ENCODE data around the gene AUP1. TPM values are rescaled to one million over a fixed set of nuclear protein-coding genes. Genes with fewer than 3 reads are reported as not detected.
A peak's percentile ranks its signal among the peaks of the same experiment; 100 is the strongest.

Gene AUP1
- total RNA-seq, 1 donor from 2014 or later, result 119 TPM

DNA sequence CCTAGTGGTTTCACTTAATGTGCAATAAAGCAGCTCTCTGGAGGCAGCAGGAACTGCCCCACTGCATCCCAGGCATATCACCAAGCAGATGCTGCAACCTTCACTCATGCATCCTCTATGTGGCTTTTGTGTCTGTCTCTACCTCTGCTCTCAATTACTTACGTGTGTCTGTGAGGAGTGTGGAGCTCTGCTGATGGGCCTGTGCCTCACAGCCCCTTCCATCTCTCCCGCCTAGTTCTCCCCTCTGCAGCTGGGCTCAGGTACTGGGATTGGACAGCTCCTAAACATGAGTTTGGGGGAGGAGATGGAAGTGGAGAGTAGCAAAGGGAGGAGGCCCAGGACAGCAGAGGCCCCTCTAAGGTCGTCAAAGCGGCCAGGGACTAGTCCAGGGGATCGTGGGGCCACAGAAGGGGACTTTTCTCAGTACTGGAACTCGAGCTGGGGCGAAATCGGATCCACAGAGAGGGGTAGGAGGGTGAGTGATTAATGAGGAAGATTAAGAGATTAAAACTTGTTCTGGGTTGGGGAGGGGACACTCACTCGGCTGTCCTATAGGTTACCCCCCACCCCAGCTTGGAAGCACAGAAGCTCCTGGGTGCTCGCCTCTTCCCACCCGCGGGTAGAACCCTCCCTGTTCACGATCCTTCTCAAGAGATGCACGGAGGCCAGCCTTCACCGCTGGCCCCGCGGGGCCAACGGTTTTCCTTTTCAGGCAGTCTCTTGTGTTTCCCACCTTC lies 28.0 kb downstream of the AUP1 start:
- Histone ChIP-seq H3K36me3 (peaks cover 14% of the 10 kb centered on the region), H3K4me3 (no peak overlapping the region), H3K27me3 (peaks cover 41% of the 10 kb centered on the region), H3K9me3 (no peaks in the 10 kb centered on the region), H3K27ac (no peak overlapping the region), H3K4me1 (peaks cover 54% of the 10 kb centered on the region)
- no peak for DNase-seq
- TF ChIP-seq, protein P1, sequence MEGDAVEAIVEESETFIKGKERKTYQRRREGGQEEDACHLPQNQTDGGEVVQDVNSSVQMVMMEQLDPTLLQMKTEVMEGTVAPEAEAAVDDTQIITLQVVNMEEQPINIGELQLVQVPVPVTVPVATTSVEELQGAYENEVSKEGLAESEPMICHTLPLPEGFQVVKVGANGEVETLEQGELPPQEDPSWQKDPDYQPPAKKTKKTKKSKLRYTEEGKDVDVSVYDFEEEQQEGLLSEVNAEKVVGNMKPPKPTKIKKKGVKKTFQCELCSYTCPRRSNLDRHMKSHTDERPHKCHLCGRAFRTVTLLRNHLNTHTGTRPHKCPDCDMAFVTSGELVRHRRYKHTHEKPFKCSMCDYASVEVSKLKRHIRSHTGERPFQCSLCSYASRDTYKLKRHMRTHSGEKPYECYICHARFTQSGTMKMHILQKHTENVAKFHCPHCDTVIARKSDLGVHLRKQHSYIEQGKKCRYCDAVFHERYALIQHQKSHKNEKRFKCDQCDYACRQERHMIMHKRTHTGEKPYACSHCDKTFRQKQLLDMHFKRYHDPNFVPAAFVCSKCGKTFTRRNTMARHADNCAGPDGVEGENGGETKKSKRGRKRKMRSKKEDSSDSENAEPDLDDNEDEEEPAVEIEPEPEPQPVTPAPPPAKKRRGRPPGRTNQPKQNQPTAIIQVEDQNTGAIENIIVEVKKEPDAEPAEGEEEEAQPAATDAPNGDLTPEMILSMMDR (IDR thresholded peaks at IDR 0.05), result no peak
- no peak for ATAC-seq
- intact Hi-C loops (cut with DNase I), result no loop called here

DNA sequence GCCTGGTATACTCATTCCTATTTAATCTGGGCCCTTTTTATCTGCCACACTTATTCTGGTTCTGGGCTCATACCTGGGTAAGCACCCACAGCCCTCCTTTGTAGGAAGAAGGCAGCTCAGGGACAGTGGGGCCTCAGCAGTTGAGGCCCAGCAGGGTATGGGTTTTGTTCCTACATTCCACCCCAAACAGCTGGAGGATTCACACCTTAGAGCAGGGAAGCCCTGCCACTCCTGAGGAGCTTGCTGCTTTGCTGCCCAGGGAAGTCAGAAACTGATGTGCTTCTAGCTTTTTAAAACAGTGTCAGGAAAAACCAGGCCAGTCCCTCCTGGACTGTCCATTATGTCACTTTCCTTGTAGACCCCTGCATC lies 28.9 kb downstream of the AUP1 start:
- Histone ChIP-seq H3K27ac (no peak overlapping the region), H3K4me3 (no peak overlapping the region), H3K27me3 (peaks cover 41% of the 10 kb centered on the region), H3K36me3 (peaks cover 9% of the 10 kb centered on the region), H3K4me1 (peaks cover 45% of the 10 kb centered on the region), H3K9me3 (no peaks in the 10 kb centered on the region)
- ATAC-seq (no peak), DNase-seq (no peak)
- intact Hi-C loops (cut with DNase I), result no loop called here
- TF ChIP-seq, protein P1 (IDR thresholded peaks at IDR 0.05), result no peak

DNA sequence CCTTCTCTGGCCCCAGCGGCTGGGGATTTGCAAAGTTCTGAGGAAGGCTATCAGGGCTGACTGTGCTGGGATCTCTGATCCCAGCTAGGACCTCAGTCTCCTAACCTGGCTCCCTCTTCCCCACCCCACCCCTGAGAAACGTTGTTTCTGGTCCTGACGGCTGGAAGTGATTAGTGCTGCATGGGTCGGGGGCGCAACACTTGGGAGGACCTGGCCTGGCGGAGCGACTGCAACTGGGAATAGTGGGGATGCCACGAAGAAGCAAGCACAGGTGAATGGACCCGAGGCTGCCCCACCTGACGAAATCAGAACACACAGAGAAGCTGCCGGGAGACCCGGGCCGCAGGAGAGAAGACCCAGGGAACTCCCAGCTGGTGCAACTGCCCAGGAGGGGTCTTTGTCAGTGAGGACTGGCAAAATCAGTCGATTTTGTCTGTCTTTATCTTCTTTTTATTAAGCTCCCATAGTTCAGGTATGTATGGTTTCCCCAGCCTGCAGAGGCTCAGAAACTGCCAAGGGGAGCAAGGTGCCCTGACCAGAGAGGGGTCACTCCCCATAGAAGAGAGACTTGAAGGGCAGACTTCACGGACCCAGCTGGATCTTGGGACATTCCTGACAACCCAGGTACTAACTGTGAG lies 29.4 kb downstream of the AUP1 start:
- H3K4me1 ChIP-seq, result peaks cover 40% of the 10 kb centered on the region
- no peak for DNase-seq

DNA sequence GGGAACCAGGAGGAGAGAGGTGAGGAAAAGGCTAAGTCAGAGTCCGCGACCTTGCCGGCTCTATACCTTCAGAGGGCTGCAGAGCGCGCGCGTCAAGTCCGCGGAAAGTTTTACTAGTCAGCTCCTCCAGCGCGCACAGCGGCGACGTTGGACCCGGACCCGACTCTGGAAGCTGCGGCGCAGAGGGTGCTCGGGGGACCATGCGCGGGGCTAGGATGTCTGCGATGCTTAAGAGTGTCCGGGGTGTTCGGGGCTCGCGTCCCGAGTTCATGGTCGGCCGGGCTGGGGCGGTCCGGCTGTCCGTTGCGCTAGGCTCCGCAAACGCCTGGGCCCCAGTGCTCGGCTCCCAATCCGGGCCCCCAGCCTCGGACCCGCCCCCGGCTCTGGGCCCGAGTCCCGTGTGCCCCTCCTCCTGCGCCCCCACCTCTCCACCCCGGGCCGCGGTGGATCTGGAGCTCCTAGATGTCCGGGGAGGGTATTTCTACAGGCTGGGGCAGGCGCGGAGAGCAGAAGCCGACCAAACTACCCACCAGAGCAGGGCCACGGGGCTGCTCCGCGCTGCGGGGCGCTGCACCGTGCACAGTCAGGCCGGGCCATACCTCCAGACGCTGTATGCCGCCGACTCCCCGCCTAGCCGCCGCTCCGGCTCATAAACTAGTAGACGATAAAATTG lies 30.1 kb downstream of the AUP1 start, which contains the start of gene LBX2:
Gene LBX2 (minus strand): TSS at position 337 of the 673 bp plus-strand sequence. CDS start 66 bp downstream, at position 271.
- H3K4me3 ChIP-seq, result peak within 1 kb of the TSS; percentile 44
- H3K27ac ChIP-seq, result no peak within 1 kb of the TSS
- H3K9me3 ChIP-seq, result no peaks in the 10 kb centered on the region
- DNase-seq (no peak), ATAC-seq (no peak)
- H3K4me1 ChIP-seq, result peaks cover 39% of the 10 kb centered on the region
- TF ChIP-seq, protein P1 (IDR thresholded peaks at IDR 0.05), result no peak
- H3K36me3 ChIP-seq, result no peaks in the 10 kb centered on the region
- intact Hi-C loops (cut with DNase I), result loop anchor here (10.0 kb wide), 1 partner anchor 85 kb away; no protein-coding TSS in a partner anchor
- H3K27me3 ChIP-seq, result peaks cover 41% of the 10 kb centered on the region

More for the DNA sequence above, 29.4 kb downstream of the AUP1 start:
- intact Hi-C loops (cut with DNase I), result loop anchor here (10.0 kb wide), 1 partner anchor 85 kb away; no protein-coding TSS in a partner anchor
- Histone ChIP-seq H3K27ac (no peak overlapping the region), H3K9me3 (no peaks in the 10 kb centered on the region), H3K4me3 (no peak overlapping the region), H3K36me3 (peaks cover 5% of the 10 kb centered on the region), H3K27me3 (peaks cover 41% of the 10 kb centered on the region)
- no peak for ATAC-seq
- TF ChIP-seq, protein P1 (IDR thresholded peaks at IDR 0.05), result no peak

DNA sequence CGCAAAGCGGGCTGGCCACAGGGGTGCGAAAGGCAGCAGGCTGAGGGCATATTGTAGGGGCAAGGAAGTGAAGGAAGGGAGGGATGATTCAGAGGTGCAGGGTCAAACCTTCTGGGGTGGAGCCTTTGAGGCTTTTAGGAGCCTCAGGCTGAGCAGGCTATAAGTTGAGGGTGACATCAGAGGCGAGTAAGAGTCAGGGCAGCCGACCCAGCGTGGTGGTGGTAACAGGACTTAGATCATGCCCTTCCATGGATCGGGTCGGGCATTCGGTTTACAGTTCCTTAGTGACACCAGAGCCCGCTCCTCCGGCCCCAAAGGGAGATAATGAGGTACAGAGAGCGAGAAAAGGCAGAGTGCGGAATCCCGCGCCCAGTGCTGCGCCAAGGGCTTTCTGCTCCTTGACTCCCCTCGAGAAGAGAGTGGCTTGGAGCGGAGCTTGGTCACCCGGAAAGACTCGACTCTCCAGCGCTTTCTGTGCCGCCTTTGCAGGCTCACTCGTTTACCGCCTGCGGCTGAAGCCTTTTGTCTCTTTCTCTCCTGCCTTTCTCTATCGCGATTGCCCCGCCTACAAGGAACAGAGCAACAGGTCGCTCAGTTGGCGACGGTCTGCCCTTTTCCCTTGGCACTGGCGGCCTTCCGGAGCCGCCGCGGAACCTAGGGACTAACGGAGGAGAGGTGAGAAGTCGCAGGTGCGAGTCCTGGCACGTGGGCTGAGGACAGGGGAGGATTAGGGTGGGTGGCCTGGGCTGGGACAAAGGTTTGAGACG lies 30.8 kb downstream of the AUP1 start:
- TF ChIP-seq, protein P1 (IDR thresholded peaks at IDR 0.05), result no peak
- ATAC-seq (peak; percentile 1), DNase-seq (no peak)
- Histone ChIP-seq H3K9me3 (no peaks in the 10 kb centered on the region), H3K36me3 (peaks cover 2% of the 10 kb centered on the region), H3K4me1 (peaks cover 34% of the 10 kb centered on the region), H3K27me3 (peaks cover 41% of the 10 kb centered on the region), H3K4me3 (peak overlapping the region; percentile 44), H3K27ac (no peak overlapping the region)
- intact Hi-C loops (cut with DNase I), result loop anchor here (10.0 kb wide), 1 partner anchor 86 kb away; no protein-coding TSS in a partner anchor

All from upper lobe of right lung (tissue), 1 donor.